HepG2 (cell line): Measurements from ENCODE around the gene AKIRIN1. TPM values are rescaled to one million over a fixed set of nuclear protein-coding genes. Genes with fewer than 3 reads are reported as not detected.

Experiments used
- ADNP ChIP-seq: sonication (generic); formaldehyde crosslinking; IDR thresholded peaks from 2 replicates; pipeline ENCODE4 v1.4.0; 2020; ENCODE audit warnings: missing genetic modification reagents
- ATF1 ChIP-seq: IDR thresholded peaks from 2 replicates; pipeline ENCODE4 v1.6.1; 2016; ENCODE audit warnings: mild to moderate bottlenecking, control low read depth
- CTCF ChIP-seq: sonication (generic); formaldehyde crosslinking; IDR thresholded peaks from 2 replicates; pipeline ENCODE4 v1.5.0; 2020; ENCODE audit warnings: mild to moderate bottlenecking, missing genetic modification reagents, moderate library complexity
- DNMT1 ChIP-seq: sonication (generic); formaldehyde crosslinking; IDR thresholded peaks from 2 replicates; pipeline ENCODE4 v1.5.1; 2020; ENCODE audit warnings: mild to moderate bottlenecking, missing genetic modification reagents
- EED ChIP-seq: sonication (generic); formaldehyde crosslinking; IDR thresholded peaks from 2 replicates; pipeline ENCODE4 v1.5.0; 2020; ENCODE audit warnings: mild to moderate bottlenecking, missing genetic modification reagents
- FOXA3 ChIP-seq: IDR thresholded peaks from 2 replicates; pipeline ENCODE4 v1.6.1; 2016; ENCODE audit warnings: missing genetic modification reagents, missing compliant biosample characterization
- GPBP1L1 ChIP-seq: sonication (generic); formaldehyde crosslinking; IDR thresholded peaks from 2 replicates; pipeline ENCODE4 v1.5.0; 2020; ENCODE audit warnings: mild to moderate bottlenecking, missing genetic modification reagents
- IKZF4 ChIP-seq: sonication (generic); formaldehyde crosslinking; IDR thresholded peaks from 2 replicates; pipeline ENCODE4 v1.5.1; 2020; ENCODE audit warnings: borderline replicate concordance, mild to moderate bottlenecking, low read depth, missing genetic modification reagents; ENCODE audit errors: not compliant biosample characterization
- IRF2 ChIP-seq: IDR thresholded peaks from 2 replicates; pipeline ENCODE4 v1.6.1; 2018; ENCODE audit warnings: missing genetic modification reagents, missing compliant biosample characterization
- MATR3 ChIP-seq: sonication (generic); formaldehyde crosslinking; IDR thresholded peaks from 2 replicates; pipeline ENCODE4 v1.4.0; 2020; ENCODE audit warnings: missing genetic modification reagents
- NAIF1 ChIP-seq: sonication (generic); formaldehyde crosslinking; IDR thresholded peaks from 2 replicates; pipeline ENCODE4 v1.5.0; 2020; ENCODE audit warnings: mild to moderate bottlenecking, missing genetic modification reagents, borderline replicate concordance
- NCOA2 ChIP-seq: sonication (generic); formaldehyde crosslinking; IDR thresholded peaks from 2 replicates; pipeline ENCODE4 v1.8.0; 2022; ENCODE audit warnings: inconsistent platforms
- NFIC ChIP-seq: IDR thresholded peaks from 2 replicates; pipeline ENCODE4 v1.6.1; 2012; ENCODE audit warnings: mild to moderate bottlenecking, low read length, inconsistent platforms
- RXRB ChIP-seq: IDR thresholded peaks from 2 replicates; pipeline ENCODE4 v1.6.1; 2016; ENCODE audit warnings: borderline replicate concordance, missing genetic modification reagents, missing compliant biosample characterization
- SMAD1 ChIP-seq: sonication (generic); formaldehyde crosslinking; IDR thresholded peaks from 2 replicates; pipeline ENCODE4 v1.4.0; 2020; ENCODE audit warnings: missing genetic modification reagents, low read depth, mild to moderate bottlenecking, borderline replicate concordance
- TFDP1 ChIP-seq: IDR thresholded peaks from 2 replicates; pipeline ENCODE4 v1.6.1; 2016; ENCODE audit warnings: missing compliant biosample characterization, missing genetic modification reagents, borderline replicate concordance
- XRCC5 ChIP-seq: fragments of 200-400 bp; formaldehyde crosslinking; optimal IDR thresholded peaks from 2 replicates; pipeline ENCODE3; 2017; ENCODE audit warnings: mild to moderate bottlenecking, low read length
- ZBTB33 ChIP-seq: sonication (generic); formaldehyde crosslinking; IDR thresholded peaks from 2 replicates; pipeline ENCODE4 v1.4.0; 2020; ENCODE audit warnings: missing genetic modification reagents
- ZMYM3 ChIP-seq: sonication (generic); formaldehyde crosslinking; IDR thresholded peaks from 2 replicates; pipeline ENCODE4 v1.5.1; 2020; ENCODE audit warnings: mild to moderate bottlenecking, missing genetic modification reagents
- ZNF121 ChIP-seq: sonication (generic); formaldehyde crosslinking; IDR thresholded peaks from 2 replicates; pipeline ENCODE4 v1.5.0; 2020; ENCODE audit warnings: mild to moderate bottlenecking, missing genetic modification reagents
- ZNF350 ChIP-seq: sonication (generic); formaldehyde crosslinking; IDR thresholded peaks from 2 replicates; pipeline ENCODE4 v1.4.0; 2020; ENCODE audit warnings: mild to moderate bottlenecking, low read depth, missing genetic modification reagents, borderline replicate concordance
- ZNF362 ChIP-seq: sonication (generic); formaldehyde crosslinking; IDR thresholded peaks from 2 replicates; pipeline ENCODE4 v1.4.0; 2020; ENCODE audit warnings: missing genetic modification reagents, mild to moderate bottlenecking, borderline replicate concordance
- ZNF567 ChIP-seq: sonication (generic); formaldehyde crosslinking; IDR thresholded peaks from 2 replicates; pipeline ENCODE4 v1.8.1; 2023; ENCODE audit warnings: mild to moderate bottlenecking, missing genetic modification reagents, borderline replicate concordance
- ZNF615 ChIP-seq: sonication (generic); formaldehyde crosslinking; IDR thresholded peaks from 2 replicates; pipeline ENCODE4 v1.5.0; 2020; ENCODE audit warnings: mild to moderate bottlenecking, missing genetic modification reagents, borderline replicate concordance
- ZNF7 ChIP-seq: IDR thresholded peaks from 2 replicates; pipeline ENCODE4 v1.6.1; 2016; ENCODE audit warnings: missing biosample characterization, missing genetic modification reagents
- polyA plus RNA-seq, 8 experiments: library from polyadenylated mRNA; depleted of rRNA in 3 of 8; stranded (reverse) in 7 of 8; unstranded in 1 of 8; fragments of >200 nt; fragmentation: Illumina TruSeq in 4 of 8; extraction: Trizol in 4 of 8; gene quantifications; 2 replicates each; pipeline versions ENCODE4 v1.2.1 to v1.2.3, GENCODE V29; 2011 to 2016; ENCODE audit warnings: low read depth in 4 of 8, missing spikeins in 1 of 8, mixed read lengths in 1 of 8; ENCODE audit not compliant: insufficient read depth in 1 of 8
- total RNA-seq, 5 experiments: library from RNA; depleted of rRNA; stranded (reverse); fragments of >200 nt; fragmentation: Illumina TruSeq; extraction: Trizol; gene quantifications; 2 replicates each; pipeline ENCODE4 v1.2.3, GENCODE V29; 2016; ENCODE audit warnings: low read depth in 1 of 5

AKIRIN1 gene
- total and polyA plus RNA-seq, 2 of the 13 experiments (the other 11 are each of a cell fraction or from before 2014, with no cell fraction given) = 123 to 157 TPM

GRCh38 chr1:38964140-38964548, 26.9 kb upstream of the AKIRIN1 start (continued):
- TF ChIP-seq ZNF362 (CRISPR knock-in tag) = 0 out of 2 replicates have a peak, but pooled peaks have one; percentile 13
- no peak for TF ChIP-seq TFDP1 (CRISPR knock-in tag)
- no peak for TF ChIP-seq EED (CRISPR knock-in tag)
- no peak for TF ChIP-seq ZBTB33 (CRISPR knock-in tag)
- peak; percentile 77 for TF ChIP-seq CTCF (CRISPR knock-in tag)
- TF ChIP-seq NAIF1 (CRISPR knock-in tag) = peak; percentile 45; the same call in 1 of the 2 replicates
- 0 out of 2 replicates have a peak, but pooled peaks have one; percentile 57 for TF ChIP-seq ADNP (CRISPR knock-in tag)
- TF ChIP-seq NFIC = no peak
- TF ChIP-seq ZNF7 = no peak
- TF ChIP-seq ZNF350 (CRISPR knock-in tag) = no peak
- TF ChIP-seq XRCC5 = no peak
- TF ChIP-seq MATR3 = no peak
- no peak for TF ChIP-seq DNMT1 (CRISPR knock-in tag)
- no peak for TF ChIP-seq NCOA2 (CRISPR knock-in tag)
- TF ChIP-seq ATF1 (CRISPR knock-in tag) = no peak
- TF ChIP-seq GPBP1L1 = no peak
- no peak for TF ChIP-seq RXRB (CRISPR knock-in tag)
- peak; percentile 88 for TF ChIP-seq ZMYM3 (CRISPR knock-in tag)
- TF ChIP-seq FOXA3 = peak; percentile 17; the same call in 1 of the 2 replicates
- peak; percentile 100 for TF ChIP-seq ZNF121
- no peak for TF ChIP-seq ZNF567 (CRISPR knock-in tag)
- TF ChIP-seq ZNF615 = no peak
- 0 out of 2 replicates have a peak, but pooled peaks have one; percentile 14 for TF ChIP-seq IRF2 (CRISPR knock-in tag)
- TF ChIP-seq IKZF4 (CRISPR knock-in tag) = no peak
- no peak for TF ChIP-seq SMAD1 (CRISPR knock-in tag)
